Hematopoietic multipotent progenitor cell treated with erythropoietin and hydrocortisone succinate and interleukin-3 and kit ligand, for 8 days (in vitro differentiated cells): Measurements from ENCODE around the gene CYP19A1.

Experiments
- DNase-seq: peaks from one replicate; pipeline ENCODE4 v3.0.0-alpha.2; 2015

Gene CYP19A1

DNA sequence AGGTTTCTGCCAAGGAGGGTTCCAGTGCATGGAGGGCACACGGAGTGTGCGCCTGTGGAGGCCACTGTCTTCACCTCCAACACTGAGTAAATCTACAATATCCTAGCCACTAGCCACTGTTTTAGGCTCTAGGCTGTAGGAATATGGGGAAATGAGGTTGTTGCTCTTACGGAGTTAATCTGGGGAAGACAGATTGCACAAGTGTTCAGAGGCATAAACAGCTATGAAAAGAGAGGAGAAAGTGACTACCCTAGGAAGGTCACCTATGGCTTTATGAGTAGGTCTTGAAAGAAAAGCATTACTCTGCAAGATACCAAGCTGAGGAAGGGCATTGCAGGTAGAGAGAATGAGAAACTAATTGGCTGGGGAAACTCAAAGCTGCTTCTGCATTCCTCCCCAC is 85.7 kb downstream of the CYP19A1 start:
- DNase-seq, result no peak

DNA sequence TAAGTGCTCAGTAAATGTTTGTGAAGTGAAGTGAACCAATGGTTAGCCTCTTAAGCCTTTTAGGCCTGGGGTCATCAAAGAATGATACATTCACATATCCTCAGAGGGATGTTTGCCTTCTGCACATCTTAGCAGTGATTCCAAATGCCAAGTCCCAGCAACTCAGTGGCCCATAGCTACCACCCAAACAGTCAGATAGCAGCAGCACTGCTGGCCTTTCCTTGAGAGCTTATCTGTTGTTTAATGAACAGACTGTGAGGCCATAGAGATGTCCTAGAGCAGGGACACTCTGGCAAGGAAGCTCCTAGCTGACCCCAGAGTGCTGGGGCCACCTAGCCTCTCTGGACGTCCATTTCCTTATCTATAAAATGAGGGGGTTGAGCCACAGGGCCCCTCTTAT is 86.8 kb downstream of the CYP19A1 start:
- no peak for DNase-seq

DNA sequence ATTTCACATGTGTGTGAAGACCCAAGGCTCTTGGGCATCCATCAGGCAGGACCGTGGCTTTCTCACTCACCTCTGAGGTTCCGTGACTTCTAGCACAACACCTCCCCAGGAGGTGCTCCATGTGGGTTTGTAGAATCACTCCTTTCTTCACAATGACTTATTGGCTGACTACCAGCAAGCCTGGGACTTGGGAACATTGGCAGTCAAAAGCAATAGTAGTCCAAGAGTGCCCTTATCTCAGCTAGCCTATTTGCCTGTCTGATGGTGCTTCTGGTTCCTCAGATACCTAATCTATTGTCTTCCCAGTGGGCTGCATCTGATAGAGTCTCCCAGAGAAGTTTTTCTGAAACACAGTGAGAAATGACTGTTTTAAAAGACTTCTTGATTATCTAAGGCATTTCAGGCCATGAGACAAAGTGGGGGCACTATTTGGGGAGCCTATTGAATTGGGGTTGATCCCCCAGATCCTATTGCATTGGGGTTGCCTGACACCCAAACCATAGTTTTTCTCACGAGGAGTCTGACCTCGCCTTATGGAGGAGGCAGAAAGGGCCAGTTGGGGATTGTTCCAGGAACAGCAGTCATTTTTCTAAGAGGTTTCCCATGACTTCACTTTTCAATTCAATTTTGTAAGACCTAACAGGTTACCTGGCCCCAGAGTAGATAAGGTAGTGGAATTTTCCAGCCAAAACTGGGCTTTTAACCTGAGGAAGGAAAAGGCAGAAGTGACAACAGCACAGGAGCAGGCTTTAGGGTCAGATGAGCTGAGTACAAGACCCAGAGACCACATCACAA is 88.0 kb downstream of the CYP19A1 start:
- no peak for DNase-seq

DNA sequence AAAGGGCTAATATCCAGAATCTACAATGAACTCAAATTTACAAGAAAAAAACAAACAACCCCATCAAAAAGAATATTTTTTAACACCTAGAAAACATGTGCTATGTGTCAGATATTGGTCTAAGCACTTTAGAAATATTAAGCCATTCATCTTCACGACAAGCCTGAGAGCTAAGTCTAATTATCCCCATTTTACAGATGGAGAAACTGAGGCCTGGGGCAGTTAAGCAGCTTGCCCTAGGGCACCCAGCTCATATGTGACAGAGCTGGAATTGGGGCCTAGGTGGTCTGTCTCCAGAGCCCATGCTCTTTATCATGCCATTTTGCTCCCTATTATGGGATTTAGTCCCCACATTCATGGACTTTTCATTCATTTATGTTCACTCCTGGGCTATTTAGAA is 92.8 kb downstream of the CYP19A1 start:
- no peak for DNase-seq

DNA sequence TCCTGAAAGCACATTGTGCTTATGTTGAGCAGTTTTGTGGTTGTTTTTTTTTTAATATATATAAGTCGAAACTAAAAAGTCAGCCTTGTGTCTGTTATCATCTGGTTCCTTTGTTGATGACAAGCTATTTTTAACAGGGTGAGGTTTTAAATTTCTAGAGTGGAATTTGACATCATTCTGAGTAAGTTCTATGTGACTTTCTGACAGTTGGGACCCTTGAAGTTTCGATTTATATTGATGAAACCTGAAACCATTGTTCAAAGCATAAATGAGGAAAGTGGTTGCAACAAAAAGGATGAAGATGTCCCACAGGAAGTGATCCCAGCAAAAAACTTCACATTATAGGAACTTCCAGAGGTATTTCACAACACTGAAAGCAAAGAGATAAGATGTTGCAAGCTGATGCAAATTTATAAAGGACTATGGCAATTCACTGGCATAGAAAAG is 94.0 kb downstream of the CYP19A1 start:
- no peak for DNase-seq

DNA sequence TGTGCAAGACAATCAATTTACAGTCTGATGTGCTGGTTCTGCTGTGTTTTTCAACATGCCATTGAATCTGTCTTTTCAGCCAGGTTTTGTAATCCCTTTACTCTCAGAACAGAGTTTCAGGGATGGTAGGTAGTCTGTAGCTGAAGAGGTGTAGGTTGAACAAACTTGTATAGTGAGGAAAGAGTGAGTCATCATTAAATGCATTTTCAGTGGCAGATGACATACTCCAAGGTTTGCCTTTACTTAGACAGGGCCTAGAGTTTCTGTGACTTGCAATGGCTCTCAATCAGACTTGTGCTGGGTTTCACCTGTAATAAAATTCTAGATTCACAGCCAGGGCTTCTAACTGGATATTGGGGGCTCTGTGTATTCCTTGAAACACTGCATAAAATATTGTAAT is 94.6 kb downstream of the CYP19A1 start:
- no peak for DNase-seq

DNA sequence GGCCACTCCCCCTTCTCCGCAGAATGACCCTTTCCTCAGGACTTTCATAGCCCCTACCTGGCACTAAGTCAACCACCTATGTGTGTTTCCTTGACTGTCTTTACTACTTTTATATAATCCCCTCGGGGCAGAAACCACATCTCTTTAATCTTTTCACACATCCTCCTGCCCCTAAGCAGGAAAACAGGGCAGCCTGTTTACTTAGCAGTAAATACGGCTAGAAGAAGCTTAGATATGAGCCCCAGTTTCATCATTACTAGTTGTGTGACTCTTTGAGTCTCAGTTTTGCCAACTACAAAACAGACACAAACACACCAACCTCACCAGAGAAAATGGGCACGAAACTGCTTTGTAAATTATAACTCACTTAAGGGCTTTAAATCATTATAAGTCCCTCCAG is 98.3 kb downstream of the CYP19A1 start:
- DNase-seq, result no peak

DNA sequence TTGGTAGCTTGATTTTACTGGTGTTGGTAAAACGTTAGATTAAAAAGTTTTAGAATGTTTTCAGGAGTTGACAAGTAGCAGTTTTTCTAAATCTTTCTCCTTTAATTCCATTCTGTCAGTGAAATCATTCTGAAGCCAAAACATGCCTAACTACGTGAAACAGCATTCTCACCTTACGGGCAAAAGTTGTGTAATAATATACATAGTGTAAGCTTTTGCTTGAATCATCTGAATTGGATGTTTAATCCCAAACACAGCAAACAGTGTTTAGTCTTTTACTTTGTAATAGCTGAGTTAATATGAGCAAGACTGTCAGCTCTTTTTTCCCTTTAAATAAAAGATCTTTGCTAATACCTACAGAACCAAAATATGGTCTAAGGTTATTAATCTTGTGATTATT is 100.6 kb downstream of the CYP19A1 start:
- DNase-seq, result no peak

DNA sequence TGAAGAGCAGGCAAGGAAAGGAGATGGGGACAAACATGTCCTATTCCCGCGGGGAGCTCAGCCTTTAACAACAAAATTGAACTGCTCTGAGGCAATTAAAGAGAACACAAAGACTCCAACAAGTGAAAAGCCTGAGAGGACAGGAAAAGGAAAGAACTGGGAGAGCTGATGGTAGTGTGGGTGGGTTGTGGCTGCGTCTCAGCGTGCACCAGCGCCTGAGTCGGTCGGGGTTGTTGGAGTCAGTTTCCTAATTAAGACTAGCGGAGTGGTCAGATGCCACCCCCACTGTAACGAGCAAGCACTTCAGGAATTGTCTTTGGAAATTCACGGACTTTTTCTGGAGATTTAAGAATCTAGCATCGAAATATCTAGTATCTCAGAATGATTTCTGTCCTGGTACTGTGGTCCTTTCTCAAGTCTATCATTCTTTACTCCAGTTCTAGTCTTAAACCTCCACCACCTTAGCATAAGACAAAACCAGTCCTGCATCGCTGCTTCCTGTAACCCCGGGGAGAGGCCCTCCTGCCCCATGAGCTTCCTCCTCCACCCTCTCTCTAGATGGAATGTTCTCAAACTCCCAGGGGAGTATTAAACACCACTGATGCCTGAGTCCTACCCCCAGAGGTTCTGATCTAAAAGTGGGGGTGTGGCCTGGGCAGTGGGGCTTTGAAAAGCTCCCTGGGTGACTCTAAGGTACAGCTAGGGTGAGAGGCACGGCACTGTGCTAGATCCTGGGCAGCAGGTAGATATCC is 104.0 kb downstream of the CYP19A1 start:
- DNase-seq, result no peak

DNA sequence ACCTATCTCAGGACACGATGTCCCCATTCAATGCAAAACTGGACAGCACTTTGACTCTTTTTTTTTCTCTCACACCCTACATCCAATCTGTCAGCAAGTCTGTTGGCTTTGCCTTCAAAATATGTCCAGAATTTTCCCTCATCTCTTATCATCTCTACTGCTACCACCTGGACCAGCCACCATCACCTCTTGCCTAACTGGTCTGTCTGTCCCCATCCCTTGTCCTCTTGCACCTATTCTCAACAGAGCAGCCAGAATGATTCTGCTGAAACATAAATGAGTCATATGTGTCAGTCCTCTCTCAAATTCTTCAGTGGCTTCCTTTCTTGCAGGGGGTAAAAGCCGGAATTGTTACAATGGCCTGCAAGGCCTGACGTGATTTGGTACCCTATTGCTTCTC is 105.8 kb downstream of the CYP19A1 start:
- no peak for DNase-seq

DNA sequence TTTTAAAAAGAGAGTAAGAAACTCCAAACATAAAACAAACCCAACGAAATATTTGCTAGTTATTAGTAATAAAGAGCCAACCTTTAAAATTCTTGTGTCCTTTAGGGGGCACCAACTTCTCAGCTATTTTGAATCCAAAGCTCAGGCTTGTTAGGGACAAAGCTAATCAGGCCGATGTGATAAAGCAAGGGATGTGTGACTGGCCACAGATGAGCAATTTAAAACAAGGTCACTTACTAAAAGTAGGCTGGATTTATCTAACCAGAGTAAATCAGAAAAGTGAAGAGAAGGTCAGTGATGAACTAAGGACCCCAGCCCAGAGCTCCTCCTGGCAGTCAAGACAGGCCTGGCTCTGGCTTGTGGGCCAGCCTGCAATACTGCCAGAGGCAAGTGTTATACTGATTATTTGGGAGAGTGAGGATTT is 108.5 kb downstream of the CYP19A1 start:
- peak; percentile 43 for DNase-seq

DNA sequence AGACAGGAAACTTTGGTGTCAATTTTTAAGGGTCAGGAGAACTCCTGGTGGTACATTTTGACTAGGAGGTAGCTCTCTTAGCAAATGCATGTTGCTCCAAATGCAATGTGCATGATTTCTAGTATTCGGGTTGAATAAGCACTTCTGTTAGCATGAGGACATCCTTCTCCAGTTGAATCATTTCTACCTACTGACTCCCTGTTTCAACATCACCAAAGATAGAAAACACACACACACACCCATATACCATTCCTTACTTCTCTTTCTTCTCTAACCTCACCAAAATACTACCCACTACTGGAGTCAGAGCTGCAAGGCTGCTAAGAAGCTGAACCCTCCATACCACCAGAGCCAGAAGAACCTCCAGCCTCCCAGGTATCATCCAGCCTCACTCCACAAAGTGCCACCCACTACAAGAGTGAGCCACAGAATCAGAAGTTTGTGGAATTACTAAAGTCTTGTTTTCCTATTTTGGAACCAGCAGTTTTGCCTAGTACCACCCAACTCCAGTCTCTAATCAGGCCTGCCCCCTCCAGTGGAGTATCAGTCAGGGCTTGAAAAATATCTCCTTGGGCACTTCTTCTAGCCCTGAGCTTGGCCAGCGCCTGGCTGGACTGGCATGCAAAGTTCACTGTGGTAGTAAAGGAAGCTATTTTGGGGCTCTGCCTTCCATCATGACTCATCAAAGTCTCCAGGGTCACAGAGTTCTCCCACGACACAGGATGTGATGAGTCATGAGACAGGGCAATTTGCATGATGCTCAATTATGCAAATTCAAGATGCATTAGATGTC is 110.3 kb downstream of the CYP19A1 start:
- peak; percentile 69 for DNase-seq

DNA sequence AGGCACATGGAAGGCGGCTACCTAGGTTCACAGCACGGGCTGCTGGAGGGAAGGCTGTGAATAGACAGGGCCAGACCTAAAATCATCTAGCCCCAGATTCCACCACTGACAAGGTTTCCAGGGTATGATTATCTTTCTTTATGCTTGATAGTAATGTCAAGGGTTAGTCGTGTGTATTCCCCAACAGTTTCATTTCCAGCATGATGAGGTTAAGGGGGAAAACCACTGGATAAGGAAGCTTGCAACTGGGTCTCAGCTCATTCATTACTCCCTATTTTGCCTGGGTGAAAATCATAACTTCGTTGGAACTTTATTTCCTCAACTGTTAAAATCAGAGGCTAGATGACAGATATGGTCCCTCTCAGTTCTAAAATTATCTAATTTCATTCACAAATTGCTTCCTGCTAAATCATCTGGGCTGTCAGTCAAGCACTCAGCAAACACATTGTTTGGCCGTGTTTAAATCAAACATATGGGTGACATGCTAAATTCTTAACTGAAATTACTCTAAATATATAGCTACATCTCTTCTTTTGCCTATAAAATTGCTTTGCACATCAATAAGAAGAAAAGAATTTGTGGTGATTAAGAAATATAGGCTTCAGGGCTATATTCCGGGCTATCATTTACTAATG is 111.7 kb downstream of the CYP19A1 start:
- no peak for DNase-seq

DNA sequence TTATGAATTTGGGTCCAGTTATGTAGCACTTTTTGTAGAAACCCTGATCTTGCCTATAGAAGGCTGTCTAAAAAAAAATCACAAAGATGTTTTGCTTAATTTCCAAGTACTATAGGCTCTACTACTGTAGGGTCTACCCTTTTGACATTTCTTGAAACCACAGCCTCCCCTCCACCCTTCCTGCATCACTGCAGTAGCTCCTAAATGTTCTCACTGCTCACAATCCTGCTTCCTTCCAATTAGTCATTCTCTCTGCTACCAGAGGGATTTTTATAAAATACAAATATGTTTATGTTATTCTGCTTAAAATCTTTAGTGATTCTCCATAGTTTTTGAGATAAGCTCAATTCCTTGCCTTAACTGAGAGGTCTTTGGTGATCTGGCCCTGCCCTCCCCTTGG is 114.0 kb downstream of the CYP19A1 start:
- DNase-seq, result no peak

DNA sequence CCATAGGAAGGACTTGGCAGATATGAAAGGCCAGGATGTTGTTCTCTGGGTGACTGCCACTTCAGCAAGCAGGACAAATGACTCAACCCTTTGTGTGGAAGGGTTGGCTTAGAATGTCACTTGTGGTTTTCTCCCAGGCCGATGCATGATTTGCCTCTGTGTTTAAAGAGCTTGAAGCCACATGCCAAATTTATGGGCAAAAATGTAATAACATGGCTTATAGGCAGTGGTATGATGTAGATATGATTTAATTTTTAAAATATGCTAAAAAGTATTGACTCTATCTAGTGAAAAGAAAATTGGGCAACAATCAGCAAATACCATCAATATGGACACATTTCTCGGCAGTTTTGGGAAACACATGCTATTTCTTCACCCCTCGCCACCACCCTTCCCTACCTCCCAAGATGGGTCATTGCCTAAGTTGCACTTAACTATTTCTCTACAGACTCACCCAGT is 114.6 kb downstream of the CYP19A1 start:
- DNase-seq, result no peak

DNA sequence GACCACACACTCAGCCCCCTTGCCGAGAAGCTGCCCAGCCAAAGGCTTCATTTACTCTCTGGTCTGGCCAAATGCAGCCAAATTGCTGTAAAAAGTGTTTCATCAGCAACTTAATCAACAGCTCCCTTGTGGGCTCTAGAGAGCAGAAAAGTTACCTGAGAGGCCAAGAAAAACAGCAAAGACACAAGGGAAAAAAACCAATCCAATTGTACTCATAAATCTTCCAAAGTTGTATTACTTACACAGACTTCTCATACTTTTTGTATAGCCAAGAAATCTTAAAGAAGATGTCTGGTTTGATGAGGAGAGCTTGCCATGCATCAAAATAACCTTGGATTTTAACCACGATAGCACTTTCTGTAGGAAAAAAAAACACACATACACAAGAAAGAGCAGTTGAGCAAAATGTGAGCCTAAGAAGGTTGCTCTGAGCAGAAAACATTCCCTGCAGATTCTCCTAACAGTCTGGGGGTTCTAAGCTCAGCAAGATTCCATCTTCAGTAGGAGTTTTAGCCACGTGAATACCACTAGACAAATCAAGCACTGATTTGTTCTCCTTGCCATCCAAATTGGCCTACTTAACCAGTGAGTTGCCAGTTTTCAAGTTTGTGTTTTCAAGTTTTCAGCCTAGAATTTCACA is 120.0 kb downstream of the CYP19A1 start:
- no peak for DNase-seq

DNA sequence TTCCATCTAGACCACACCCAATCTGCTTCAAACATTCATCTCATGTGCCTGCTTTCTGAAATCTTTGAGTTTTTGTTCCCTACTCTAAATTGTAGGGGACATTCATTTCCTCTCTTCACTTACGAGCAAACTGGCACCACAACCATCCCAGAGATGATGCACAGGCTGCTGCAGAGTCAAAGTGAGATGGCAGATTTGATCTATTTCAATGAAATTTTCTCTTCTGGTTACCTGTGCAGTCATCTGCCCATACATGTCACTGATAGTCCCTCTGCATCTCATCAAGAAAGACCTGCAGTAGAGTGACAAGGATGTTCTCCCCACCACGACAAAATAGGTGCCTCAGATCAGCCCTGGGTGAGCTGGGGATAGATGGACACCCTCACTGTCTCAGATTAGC is 125.5 kb downstream of the CYP19A1 start:
- DNase-seq, result no peak

DNA sequence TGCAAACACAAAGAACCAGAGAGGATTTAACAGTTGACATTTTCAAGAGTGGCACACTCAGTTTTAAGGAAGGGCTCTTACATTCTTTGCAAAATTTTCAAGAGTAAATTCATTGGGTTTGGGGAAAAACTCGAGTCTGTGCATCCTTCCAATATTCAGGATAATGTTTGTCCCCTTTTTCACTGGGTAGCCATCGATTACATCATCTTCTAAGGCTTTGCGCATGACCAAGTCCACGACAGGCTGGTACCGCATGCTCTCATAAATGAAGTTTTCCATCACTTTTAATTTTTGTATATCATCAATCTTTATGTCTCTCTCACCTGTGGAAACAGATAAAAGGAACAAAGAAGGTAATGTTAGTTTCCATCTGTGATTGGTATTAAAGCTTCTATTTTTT is 126.2 kb downstream of the CYP19A1 start:
- DNase-seq, result no peak

DNA sequence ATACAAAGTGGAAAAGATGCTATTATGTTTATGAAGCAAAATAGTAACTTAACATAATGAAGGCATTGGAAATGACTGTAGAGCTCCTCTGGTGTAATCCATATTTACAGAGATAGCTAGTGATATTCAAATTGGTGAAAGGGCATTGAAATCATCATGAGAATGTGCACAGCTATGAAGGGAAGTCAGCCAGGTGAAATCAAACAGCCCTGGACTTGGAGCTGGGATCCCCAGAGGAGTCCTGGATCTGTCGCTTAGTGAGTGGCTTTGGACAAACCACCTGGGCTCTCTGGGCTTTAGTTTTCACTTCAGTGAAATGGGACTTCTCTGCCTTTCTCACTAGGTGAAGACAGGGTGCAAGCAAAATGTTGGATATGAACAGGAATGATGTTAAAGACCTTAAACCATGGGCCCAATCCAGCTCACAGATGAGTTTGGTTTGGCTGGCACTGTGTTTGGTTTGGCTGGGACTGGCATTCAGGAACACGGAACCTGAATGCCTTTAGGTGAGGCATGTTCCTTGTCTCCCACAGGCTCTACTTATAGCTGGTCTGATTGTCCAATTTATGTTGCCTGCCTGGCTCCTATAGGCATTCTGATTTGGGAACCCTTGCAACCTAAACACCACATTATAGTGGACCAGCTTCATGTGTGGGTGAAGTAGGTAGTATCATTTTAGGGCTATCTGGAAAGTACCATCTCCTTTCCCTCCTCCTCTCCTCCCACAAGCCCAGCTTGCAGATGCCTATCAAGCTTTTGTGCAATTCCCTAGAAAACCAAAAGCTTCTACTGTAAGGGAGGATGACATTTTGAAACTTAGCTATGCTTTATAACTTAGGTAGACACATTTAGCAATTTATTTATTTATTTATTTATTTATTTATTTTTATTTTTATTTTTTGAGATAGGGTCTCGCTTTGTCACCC is 133.1 kb downstream of the CYP19A1 start:
- DNase-seq, result no peak

DNA sequence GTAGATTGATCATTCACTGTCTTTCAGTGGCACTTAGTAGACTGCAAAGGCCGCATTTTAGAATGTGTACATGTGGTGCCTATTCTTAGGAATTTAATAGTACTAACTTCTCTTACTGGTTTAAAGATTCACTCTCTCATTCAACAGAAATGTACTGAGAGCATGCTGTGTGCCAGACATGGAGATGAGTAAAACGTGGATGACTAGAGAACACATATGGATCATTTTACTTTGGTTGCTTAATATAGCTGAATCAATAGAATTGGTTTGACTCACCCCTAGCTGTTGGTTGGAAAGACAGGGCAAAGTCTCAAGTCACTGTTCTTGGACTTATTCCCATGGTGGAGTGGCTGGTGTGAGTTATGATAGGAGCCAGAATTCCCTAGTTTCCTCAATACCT is 134.6 kb downstream of the CYP19A1 start:
- no peak for DNase-seq

DNA sequence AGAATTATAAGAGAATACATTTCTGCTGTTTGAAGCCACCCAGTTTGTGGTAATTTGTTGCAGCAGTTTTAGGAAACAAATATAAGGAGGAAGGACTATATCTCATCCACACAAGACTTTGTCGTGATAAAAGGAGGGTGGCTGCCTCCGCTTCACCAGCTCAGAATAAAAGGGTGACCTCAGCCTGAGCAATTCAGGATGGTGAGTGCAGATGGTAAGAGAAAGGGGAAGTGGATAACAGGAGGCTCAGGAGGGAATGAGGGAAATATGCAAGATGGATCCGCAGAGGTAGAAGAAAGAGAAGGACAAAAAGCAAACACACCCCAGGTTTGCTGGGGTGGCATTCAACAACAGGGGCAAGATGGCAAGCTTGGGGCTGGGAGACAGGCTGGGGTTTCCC is 135.6 kb downstream of the CYP19A1 start:
- no peak for DNase-seq
